DOHH2 (cell line): ENCODE results near the gene HECTD1.
A peak's percentile ranks its signal among the peaks of the same experiment; 100 is the strongest.

Experiments
- CTCF ChIP-seq: fragments of 200-600 bp; sonication (generic); IDR thresholded peaks from one replicate; pipeline ENCODE4 v1.5.1; 2014; ENCODE audit warnings: antibody characterized with exemption, mild to moderate bottlenecking, low read depth, low read length; ENCODE audit not compliant: poor library complexity, severe bottlenecking
- EZH2phosphoT487 ChIP-seq: fragments of 200-600 bp; sonication (generic); IDR thresholded peaks from 2 replicates; pipeline ENCODE4 v1.6.1; 2017; ENCODE audit warnings: borderline replicate concordance, mild to moderate bottlenecking, antibody characterized with exemption, low read length, moderate library complexity, mixed read lengths

GRCh38 chr14:31207755-31208545 is at the start of gene HECTD1:
- TF ChIP-seq CTCF, result peak; percentile 69
- TF ChIP-seq EZH2phosphoT487, result no peak
